Upper lobe of left lung (tissue), 6 donors: ENCODE results near the gene ZNF710. TPM values are rescaled to one million over a fixed set of nuclear protein-coding genes. Genes with fewer than 3 reads are reported as not detected.

Source experiments
- ATAC-seq, 2 donors: fragments of 200-7000 bp; cut with Tn5 transposase; one replicate each; pipeline ENCODE4 v1.9.1; 2022; ENCODE audit warnings: mild to moderate bottlenecking in 2 of 2, moderate library complexity in 2 of 2; ENCODE audit not compliant: low FRiP score in 2 of 2
- DNase-seq, 2 donors: peaks; one replicate each; pipeline ENCODE4 v3.0.0-alpha.2; 2019 to 2020
- H3K27ac ChIP-seq, 4 donors: fragments of 200-600 bp; sonication (generic); one replicate each; pipeline ENCODE4 v1.5.1; 2016 to 2019
- H3K27me3 ChIP-seq, 4 donors: fragments of 200-600 bp; sonication (generic); one replicate each; pipeline ENCODE4 v1.5.1; 2017 to 2019
- H3K36me3 ChIP-seq, 4 donors: fragments of 200-600 bp; sonication (generic); one replicate each; pipeline ENCODE4 v1.5.1; 2016 to 2019
- H3K4me1 ChIP-seq, 4 donors: fragments of 200-600 bp; sonication (generic); one replicate each; pipeline ENCODE4 v1.5.1; 2018 to 2019
- H3K4me3 ChIP-seq, 4 donors: fragments of 200-600 bp; sonication (generic); one replicate each; pipeline ENCODE4 v1.5.1; 2017 to 2019; ENCODE audit warnings: mild to moderate bottlenecking in 2 of 4, moderate library complexity in 1 of 4
- H3K9me3 ChIP-seq, 4 donors: fragments of 200-600 bp; sonication (generic); one replicate each; pipeline ENCODE4 v1.5.1; 2018 to 2019
- EP300 ChIP-seq, 4 donors: sonication (generic); formaldehyde crosslinking; IDR thresholded peaks; one replicate each; pipeline ENCODE4 v1.5.1; 2017; ENCODE audit warnings: antibody characterized with exemption in 4 of 4, control low read depth in 2 of 4
- POLR2A ChIP-seq, 4 donors: fragments of 450-650 bp; IDR thresholded peaks; one replicate each; pipeline ENCODE4 v1.5.1; 2016 to 2017; ENCODE audit warnings: antibody characterized with exemption in 4 of 4, mild to moderate bottlenecking in 2 of 4
- POLR2AphosphoS5 ChIP-seq, 2 donors: sonication (generic); formaldehyde crosslinking; IDR thresholded peaks; one replicate each; pipeline ENCODE4 v1.5.1; 2017; ENCODE audit warnings: antibody characterized with exemption in 2 of 2
- WGBS, 2 donors: methylation state at CpG; one replicate each; pipeline ENCODE4 v1.1.5; 2017 to 2018; 5-methylcytosine and 5-hydroxymethylcytosine counted together
- total RNA-seq, 6 donors: library from RNA; depleted of rRNA in 4 of 6; stranded (reverse); fragments of >200 nt in 4 of 6; gene quantifications; one replicate each; pipeline versions ENCODE4 v1.1.0 to v1.2.1, GENCODE V29; 2016 to 2021
- TF ChIP-seq, protein P1 (sequence below), 6 experiments: fragments of 450-650 bp in 4 of 6; fragments of 200-600 bp in 2 of 6; sonication (generic) in 2 of 6; IDR thresholded peaks; one replicate each; pipeline ENCODE4 v1.5.1; 2016 to 2019; ENCODE audit warnings: antibody characterized with exemption in 6 of 6
- donor health status: DM: no; HTN: no; CAD: no; lungs with moderate emphysema.
- donor health status: DM: no; HTN: yes; CAD: no; lungs with severe emphysema.

ZNF710 gene
- total RNA-seq, 6 donors from 2014 or later, result 26.0 to 51.3 (median 44.5) TPM

- Histone ChIP-seq H3K27ac (peak overlapping the region in 2 of 4 donors; percentile 43 to 57), H3K27me3 (no peaks in the 10 kb centered on the region), H3K9me3 (no peaks in the 10 kb centered on the region), H3K4me1 (peaks cover 47 to 72% (median 48%) of the 10 kb centered on the region in 4 donors), H3K36me3 (no peaks in the 10 kb centered on the region), H3K4me3 (no peak overlapping the region)
- 85 to 90% methylated on average over 7 to 8 of the region's 8 CpGs for WGBS, 2 donors
- TF ChIP-seq POLR2AphosphoS5 (IDR thresholded peaks at IDR 0.05), result no peak
- TF ChIP-seq, protein P1, sequence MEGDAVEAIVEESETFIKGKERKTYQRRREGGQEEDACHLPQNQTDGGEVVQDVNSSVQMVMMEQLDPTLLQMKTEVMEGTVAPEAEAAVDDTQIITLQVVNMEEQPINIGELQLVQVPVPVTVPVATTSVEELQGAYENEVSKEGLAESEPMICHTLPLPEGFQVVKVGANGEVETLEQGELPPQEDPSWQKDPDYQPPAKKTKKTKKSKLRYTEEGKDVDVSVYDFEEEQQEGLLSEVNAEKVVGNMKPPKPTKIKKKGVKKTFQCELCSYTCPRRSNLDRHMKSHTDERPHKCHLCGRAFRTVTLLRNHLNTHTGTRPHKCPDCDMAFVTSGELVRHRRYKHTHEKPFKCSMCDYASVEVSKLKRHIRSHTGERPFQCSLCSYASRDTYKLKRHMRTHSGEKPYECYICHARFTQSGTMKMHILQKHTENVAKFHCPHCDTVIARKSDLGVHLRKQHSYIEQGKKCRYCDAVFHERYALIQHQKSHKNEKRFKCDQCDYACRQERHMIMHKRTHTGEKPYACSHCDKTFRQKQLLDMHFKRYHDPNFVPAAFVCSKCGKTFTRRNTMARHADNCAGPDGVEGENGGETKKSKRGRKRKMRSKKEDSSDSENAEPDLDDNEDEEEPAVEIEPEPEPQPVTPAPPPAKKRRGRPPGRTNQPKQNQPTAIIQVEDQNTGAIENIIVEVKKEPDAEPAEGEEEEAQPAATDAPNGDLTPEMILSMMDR (IDR thresholded peaks at IDR 0.05), result no peak
- no peak for TF ChIP-seq EP300 (IDR thresholded peaks at IDR 0.05)
- TF ChIP-seq POLR2A (IDR thresholded peaks at IDR 0.05), result no peak
- DNase-seq (peak in 1 of 2 donors; percentile 21), ATAC-seq (no peak)
Measured at GRCh38 chr15:90030376-90030775, 29.3 kb downstream of the ZNF710 start.

DNA sequence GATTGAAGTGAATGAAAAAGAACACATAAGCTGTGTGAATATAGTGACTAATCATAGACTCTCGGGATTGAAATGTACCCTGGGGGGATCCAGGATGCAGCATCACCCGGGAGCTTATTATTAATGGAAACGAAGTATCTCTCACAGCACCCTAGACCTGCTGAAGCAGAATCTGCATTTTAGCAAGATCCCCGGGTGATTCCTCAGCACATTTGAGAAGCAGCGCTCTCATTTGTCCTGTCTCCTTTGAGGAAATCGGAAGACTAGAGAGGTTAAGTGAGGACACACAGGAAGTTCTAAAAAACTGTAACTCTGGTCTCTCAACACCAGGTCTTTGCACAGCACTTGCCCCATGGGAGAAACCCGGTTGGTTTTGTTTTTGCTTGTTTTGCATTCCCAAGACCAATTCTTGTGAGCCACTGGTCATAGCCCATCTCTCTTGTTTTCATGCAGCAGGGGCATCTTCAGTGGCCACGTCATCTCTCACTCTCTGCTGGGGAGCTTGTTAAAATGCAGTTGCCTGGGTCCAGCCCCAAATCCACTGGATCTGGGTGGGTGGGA is 30.2 kb downstream of the ZNF710 start:
- WGBS, 2 donors, result 35% methylated on average over 8 of the region's 8 CpGs
- TF ChIP-seq POLR2AphosphoS5 (IDR thresholded peaks at IDR 0.05), result no peak
- no peak for TF ChIP-seq POLR2A (IDR thresholded peaks at IDR 0.05)
- TF ChIP-seq, protein P1 (IDR thresholded peaks at IDR 0.05), result no peak
- TF ChIP-seq EP300 (IDR thresholded peaks at IDR 0.05), result no peak
- peak overlapping the region; percentile 46 to 85 (median 58) for H3K27ac ChIP-seq
- H3K4me3 ChIP-seq, result no peak overlapping the region
- no peaks in the 10 kb centered on the region for H3K9me3 ChIP-seq
- H3K4me1 ChIP-seq, result peaks cover 50 to 74% (median 52%) of the 10 kb centered on the region in 4 donors
- peak in 1 of 2 donors; percentile 26 for ATAC-seq
- DNase-seq, result peak in 1 of 2 donors; percentile 21
- no peaks in the 10 kb centered on the region for H3K27me3 ChIP-seq
- H3K36me3 ChIP-seq, result no peaks in the 10 kb centered on the region

GRCh38 chr15:90033006-90033405 is 31.9 kb downstream of the ZNF710 start:
- Histone ChIP-seq H3K36me3 (no peaks in the 10 kb centered on the region), H3K27ac (peak overlapping the region; percentile 85 to 97 (median 88)), H3K9me3 (no peaks in the 10 kb centered on the region), H3K4me1 (peaks cover 66 to 87% (median 69%) of the 10 kb centered on the region in 4 donors), H3K4me3 (no peak overlapping the region), H3K27me3 (no peaks in the 10 kb centered on the region)
- TF ChIP-seq, protein P1 (IDR thresholded peaks at IDR 0.05), result no peak
- TF ChIP-seq POLR2AphosphoS5 (IDR thresholded peaks at IDR 0.05) (no peak), POLR2A (IDR thresholded peaks at IDR 0.05) (no peak), EP300 (IDR thresholded peaks at IDR 0.05) (no peak)
- peak in 1 of 2 donors; percentile 18 for DNase-seq
- ATAC-seq, result no peak
- WGBS, 2 donors, result 90% methylated on average over 5 of the region's 5 CpGs

GRCh38 chr15:90033448-90033847 is 32.3 kb downstream of the ZNF710 start:
- H3K9me3 ChIP-seq, result no peaks in the 10 kb centered on the region
- H3K36me3 ChIP-seq, result no peaks in the 10 kb centered on the region
- ATAC-seq (no peak), DNase-seq (peak in 1 of 2 donors; percentile 20)
- WGBS, 2 donors, result 78 to 80% methylated on average over 5 to 6 of the region's 6 CpGs
- H3K4me3 ChIP-seq, result no peak overlapping the region
- H3K27ac ChIP-seq, result peak overlapping the region; percentile 85 to 97 (median 88)
- TF ChIP-seq POLR2AphosphoS5 (IDR thresholded peaks at IDR 0.05), result no peak
- TF ChIP-seq, protein P1 (IDR thresholded peaks at IDR 0.05), result no peak
- no peak for TF ChIP-seq EP300 (IDR thresholded peaks at IDR 0.05)
- TF ChIP-seq POLR2A (IDR thresholded peaks at IDR 0.05), result no peak
- no peaks in the 10 kb centered on the region for H3K27me3 ChIP-seq
- H3K4me1 ChIP-seq, result peaks cover 70 to 89% (median 73%) of the 10 kb centered on the region in 4 donors
